IMR-90 (cell line): ENCODE measurements around the gene TMEM158. TPM values are rescaled to one million over a fixed set of nuclear protein-coding genes. Genes with fewer than 3 reads are reported as not detected.

Experiments used
- ATAC-seq: fragments of 200-7000 bp; cut with Tn5 transposase; 2 replicates; pipeline ENCODE4 v1.9.1; 2020; ENCODE audit warnings: low read depth, mild to moderate bottlenecking, moderate library complexity
- Bru-seq: library from RNA; stranded (reverse); fragments of 400-500 nt; gene quantifications from one replicate; lab custom pipeline; 2021; lab: Mats Ljungman, UMichigan
- BruChase-seq, 2 experiments: library from RNA; stranded (reverse); fragments of 400-500 nt; gene quantifications; one replicate each; lab custom pipeline; 2021; lab: Mats Ljungman, UMichigan
- BruUV-seq: library from RNA; stranded (reverse); fragments of 400-500 nt; replicated peaks from 2 replicates; lab custom pipeline; 2021; lab: Mats Ljungman, UMichigan
- CTCF ChIA-PET: fragments of 300-600 bp; formaldehyde crosslinking; extraction: SDS; loops from one replicate; lab custom pipeline; 2021; ENCODE audit warnings: antibody characterized with exemption; lab: Yijun Ruan, JAX
- POLR2A ChIA-PET: fragments of 300-600 bp; sonication (Branson Sonifier 250); formaldehyde crosslinking; loops from one replicate; lab custom pipeline; 2022; ENCODE audit warnings: antibody characterized with exemption; ENCODE audit not compliant: unreplicated experiment; lab: Charles Lee
- DNase-seq: peaks from one replicate; pipeline ENCODE4 v3.0.0; 2013
- H2AFZ ChIP-seq: replicated peaks from 2 replicates; pipeline ENCODE3; 2013; ENCODE audit warnings: low read length, mild to moderate bottlenecking; ENCODE audit not compliant: poor library complexity
- H2AK5ac ChIP-seq: 2 replicates; pipeline ENCODE4 v1.6.1; 2013; ENCODE audit warnings: low read depth, low read length, inconsistent platforms
- H2AK9ac ChIP-seq: replicated peaks from 2 replicates; pipeline ENCODE3; 2013; ENCODE audit warnings: mild to moderate bottlenecking, low read depth, low read length, moderate library complexity; ENCODE audit not compliant: poor library complexity
- H2BK120ac ChIP-seq: 2 replicates; pipeline ENCODE4 v1.6.1; 2013; ENCODE audit warnings: low read depth, low read length, inconsistent platforms
- H2BK15ac ChIP-seq: 3 replicates; pipeline ENCODE4 v1.6.1; 2013; ENCODE audit warnings: low read depth, low read length, inconsistent platforms
- H2BK20ac ChIP-seq: 2 replicates; pipeline ENCODE4 v1.6.1; 2013; ENCODE audit warnings: low read depth, mild to moderate bottlenecking, inconsistent platforms, low read length, moderate library complexity
- H2BK5ac ChIP-seq: 2 replicates; pipeline ENCODE4 v1.6.1; 2013; ENCODE audit warnings: mild to moderate bottlenecking, low read depth, low read length, inconsistent platforms; ENCODE audit not compliant: poor library complexity, severe bottlenecking
- H3K14ac ChIP-seq: replicated peaks from 2 replicates; pipeline ENCODE4 v1.6.1; 2013; ENCODE audit warnings: low read depth, low read length, inconsistent platforms
- H3K18ac ChIP-seq: 2 replicates; pipeline ENCODE4 v1.6.1; 2013; ENCODE audit warnings: low read depth, low read length, control low read depth
- H3K23ac ChIP-seq: 2 replicates; pipeline ENCODE4 v1.6.1; 2013; ENCODE audit warnings: low read depth, low read length, inconsistent platforms
- H3K27ac ChIP-seq: 2 replicates; pipeline ENCODE4 v1.5.1; 2013; ENCODE audit warnings: mild to moderate bottlenecking, control low read depth, low read length; ENCODE audit not compliant: insufficient read depth
- H3K27me3 ChIP-seq: 2 replicates; pipeline ENCODE4 v1.6.1; 2013; ENCODE audit warnings: low read length; ENCODE audit not compliant: control insufficient read depth, insufficient read depth
- H3K36me3 ChIP-seq: 2 replicates; pipeline ENCODE4 v1.6.1; 2013; ENCODE audit warnings: low read length, mixed read lengths; ENCODE audit not compliant: control insufficient read depth, insufficient read depth
- H3K4ac ChIP-seq: 2 replicates; pipeline ENCODE4 v1.6.1; 2013; ENCODE audit warnings: low read depth, low read length, inconsistent platforms
- H3K4me1 ChIP-seq: 2 replicates; pipeline ENCODE4 v1.6.1; 2013; ENCODE audit warnings: low read length, mixed read lengths; ENCODE audit not compliant: control insufficient read depth, insufficient read depth
- H3K4me2 ChIP-seq: 2 replicates; pipeline ENCODE4 v1.6.1; 2013; ENCODE audit warnings: low read depth, mild to moderate bottlenecking, control low read depth, low read length, moderate library complexity
- H3K4me3 ChIP-seq: 2 replicates; pipeline ENCODE4 v1.5.1; 2013; ENCODE audit warnings: low read depth, mild to moderate bottlenecking, control low read depth, low read length, moderate library complexity; ENCODE audit not compliant: insufficient read depth
- H3K56ac ChIP-seq: 2 replicates; pipeline ENCODE4 v1.6.1; 2013; ENCODE audit warnings: low read length, inconsistent platforms; ENCODE audit not compliant: insufficient read depth; ENCODE audit errors: extremely low read depth
- H3K79me1 ChIP-seq, 2 experiments: 2 replicates each; pipeline ENCODE4 v1.6.1; 2013; ENCODE audit warnings: low read length in 2 of 2, inconsistent platforms in 1 of 2, low read depth in 1 of 2
- H3K9ac ChIP-seq: 2 replicates; pipeline ENCODE4 v1.6.1; 2013; ENCODE audit warnings: low read depth, low read length, control low read depth
- H3K9me1 ChIP-seq: 2 replicates; pipeline ENCODE4 v1.6.1; 2013; ENCODE audit warnings: low read length, inconsistent platforms; ENCODE audit not compliant: insufficient read depth
- H3K9me3 ChIP-seq: 2 replicates; pipeline ENCODE4 v1.6.1; 2013; ENCODE audit warnings: low read length; ENCODE audit not compliant: control insufficient read depth, insufficient read depth
- H4K20me1 ChIP-seq: 2 replicates; pipeline ENCODE4 v1.6.1; 2013; ENCODE audit warnings: low read length, inconsistent platforms; ENCODE audit not compliant: insufficient read depth
- H4K5ac ChIP-seq: 2 replicates; pipeline ENCODE4 v1.6.1; 2013; ENCODE audit warnings: mild to moderate bottlenecking, low read depth, low read length, control low read depth
- H4K8ac ChIP-seq, 2 experiments: 2 replicates each; pipeline ENCODE4 v1.6.1; 2013; ENCODE audit warnings: low read depth in 2 of 2, low read length in 2 of 2, control low read depth in 1 of 2, inconsistent platforms in 1 of 2
- H4K91ac ChIP-seq: 2 replicates; pipeline ENCODE4 v1.6.1; 2013; ENCODE audit warnings: low read depth, low read length, inconsistent platforms; ENCODE audit not compliant: insufficient read depth
- MAZ ChIP-seq: IDR thresholded peaks from 2 replicates; pipeline ENCODE4 v1.6.1; 2012; ENCODE audit warnings: low read depth, mild to moderate bottlenecking, low read length, improper control_type of control experiment, moderate library complexity, borderline replicate concordance
- NFE2L2 ChIP-seq: fragments of 150-350 bp; IDR thresholded peaks from 2 replicates; pipeline ENCODE4 v1.6.1; 2016; ENCODE audit warnings: low read depth, mild to moderate bottlenecking, low read length
- POLR2A ChIP-seq: IDR thresholded peaks from 2 replicates; pipeline ENCODE4 v1.6.1; 2012; ENCODE audit warnings: mild to moderate bottlenecking, low read depth, low read length
- RAD21 ChIP-seq: IDR thresholded peaks from 2 replicates; pipeline ENCODE4 v1.6.1; 2012; ENCODE audit warnings: low read length, improper control_type of control experiment
- WGBS, 2 experiments: methylation state at CpG; one replicate each; pipeline versions ENCODE4 v1.1.5 to v1.1.7; 2013; ENCODE audit warnings: missing lambda C conversion rate in 2 of 2; ENCODE audit not compliant: insufficient read length in 1 of 2; ENCODE audit errors: extremely low coverage in 2 of 2; 5-methylcytosine and 5-hydroxymethylcytosine counted together
- dilution Hi-C: fragments of 300-500 bp; cut with HindIII; formaldehyde crosslinking; loops from one replicate; pipeline ENCODE4 v1.14.3; 2018; ENCODE audit warnings: low sequenced_read_pairs; ENCODE audit not compliant: unreplicated experiment
- in situ Hi-C: fragments of 300-500 bp; cut with MboI; formaldehyde crosslinking; loops from 3 replicates; pipeline ENCODE4 v1.14.3; 2019; ENCODE audit warnings: low sequenced_read_pairs, inconsistent platforms, mixed read lengths
- intact Hi-C: fragments of 100-400 bp; cut with micrococcal nuclease; formaldehyde crosslinking; loops from 2 replicates; pipeline ENCODE4 v1.10.0; 2022
- long read RNA-seq: library from polyadenylated mRNA; unstranded; transcript quantifications from one replicate; pipeline ENCODE4 v2.0.0, GENCODE V29; 2021; ENCODE audit not compliant: unreplicated experiment
- polyA plus RNA-seq, 3 experiments: library from polyadenylated mRNA; depleted of rRNA; stranded (reverse); fragments of >200 nt; gene quantifications; 2 replicates each; pipeline ENCODE4 v1.2.3, GENCODE V29; 2012; ENCODE audit warnings: low replicate concordance in 1 of 3
- total RNA-seq: library from RNA; depleted of rRNA; stranded (reverse); fragments of >200 nt; gene quantifications from 2 replicates; pipeline ENCODE4 v1.2.3, GENCODE V29; 2012; rRNA removed

TMEM158 gene
- total RNA-seq (1.6 and 3.3 TPM in 2 replicates), polyA plus RNA-seq (2012; rRNA removed) (16.4 and 23.3 TPM in 2 replicates), Bru-seq, nascent RNA (percentile 78 among the genes with signal in this experiment), BruChase-seq, experiment 1, labeled RNA remaining after a 6-hour chase (percentile 99 among the genes with signal in this experiment), BruChase-seq, experiment 2, labeled RNA remaining after a 2-hour chase (percentile 94 among the genes with signal in this experiment)
- polyA plus RNA-seq (2012; cell fraction: cytosol; rRNA removed): 45.4 and 87.2 TPM in 2 replicates
- polyA plus RNA-seq (2012; cell fraction: nucleus; rRNA removed; ENCODE audit: low replicate concordance): 28.4 and 28.8 TPM in 2 replicates
- long read RNA-seq, transcript TMEM158-201 (1 exons, 1,813 nt): major isoform, 317 of 318 reads
- long read RNA-seq, partial matches to known transcripts: 0 of 318 reads
- long read RNA-seq, other reads (novel, unspliced or antisense): 1 of 318 reads

GRCh38 chr3:45226206-45226915, at the start of gene TMEM158:
TMEM158 (minus strand) TSS chr3:45226287; CDS start chr3:45226027, 260 bp downstream.
- in situ Hi-C loops: no loop called here

More at GRCh38 chr3:45226206-45226915, at the start of gene TMEM158:
- ChIA-PET POLR2A (no interaction called here), CTCF (interaction anchor here (1.6 kb wide), 1 partner anchor 185 kb away, joined by 5 read pairs; no protein-coding TSS in a partner anchor)
- H3K36me3 ChIP-seq: peaks cover 17% of the 10 kb centered on the region
- peak within 1 kb of the TSS; percentile 80 for H2AK5ac ChIP-seq
- H3K23ac ChIP-seq: peak within 1 kb of the TSS; percentile 81; the same call in 1 of the 2 replicates
- peak within 1 kb of the TSS; percentile 96 for H3K18ac ChIP-seq
- peak within 1 kb of the TSS; percentile 95 for H2AK9ac ChIP-seq
- peak within 1 kb of the TSS; percentile 86 for H3K4ac ChIP-seq
- no peaks in the 10 kb centered on the region for H3K27me3 ChIP-seq
- peak within 1 kb of the TSS; percentile 90 to 91 for H4K8ac ChIP-seq
- H3K27ac ChIP-seq: peak within 1 kb of the TSS; percentile 91
- no peaks in the 10 kb centered on the region for H3K9me3 ChIP-seq
- peak within 1 kb of the TSS; percentile 95 for H3K9ac ChIP-seq
- 7% methylated on average over 27 of the region's 63 CpGs; no CpG with 5 or more reads in 1 of the 2 experiments for whole genome bisulfite sequencing, 2 experiments
- peak within 1 kb of the TSS; percentile 93 for H3K56ac ChIP-seq
- BruUV-seq: no TSS peak
- ATAC-seq (peak; percentile 92), DNase-seq (peak; percentile 70)
- H3K14ac ChIP-seq: peak within 1 kb of the TSS; percentile 77
- peak within 1 kb of the TSS; percentile 67 for H2BK120ac ChIP-seq
- TF ChIP-seq NFE2L2 (no peak), MAZ (peak; percentile 54; the same call in 1 of the 2 replicates), POLR2A (peak; percentile 79), RAD21 (no peak)
- peak within 1 kb of the TSS; percentile 82 for H4K91ac ChIP-seq
- intact Hi-C loops (loop anchor here (5.0 kb wide), 1 partner anchor 431 kb away; no protein-coding TSS in a partner anchor), dilution Hi-C loops (no loop called here)
- peak within 1 kb of the TSS; percentile 95 for H2AFZ ChIP-seq
- H3K4me1 ChIP-seq: peaks cover 10% of the 10 kb centered on the region
- H2BK5ac ChIP-seq: peak within 1 kb of the TSS; percentile 97
- H3K4me2 ChIP-seq: peak within 1 kb of the TSS; percentile 97
- peak within 1 kb of the TSS; percentile 91; the same call in 2 of the 3 replicates for H2BK15ac ChIP-seq
- H3K4me3 ChIP-seq: peak within 1 kb of the TSS; percentile 72
- H4K20me1 ChIP-seq: no peaks in the 10 kb centered on the region; the same call in 1 of the 2 replicates
- H3K9me1 ChIP-seq: peaks cover 3% of the 10 kb centered on the region; the same call in 1 of the 2 replicates
- H2BK20ac ChIP-seq: peak within 1 kb of the TSS; percentile 36; the same call in 1 of the 2 replicates
- peaks cover 11 to 31% of the 10 kb centered on the region in 2 experiments for H3K79me1 ChIP-seq
- peak within 1 kb of the TSS; percentile 96 for H4K5ac ChIP-seq
